GM19438 (cell line): ENCODE data around the gene SAFB.
"Not testable (repeated sequence)": the region's sequence is repeated elsewhere in the genome, so short reads cannot be mapped to it uniquely, and the experiment has no call there.

Source experiments
- ATAC-seq: cut with Tn5 transposase; IDR thresholded peaks from one replicate; pipeline ENCODE4 v1.9.1; 2021; ENCODE audit warnings: low read depth; ENCODE audit not compliant: unreplicated experiment

The SAFB gene

GRCh38 chr19:5681391-5682106 is 58.7 kb downstream of the SAFB start:
- ATAC-seq: no peak

GRCh38 chr19:5682107-5682482 is 59.2 kb downstream of the SAFB start:
- no peak for ATAC-seq

- ATAC-seq: no peak
Observed at GRCh38 chr19:5683177-5683886, 60.4 kb downstream of the SAFB start.

GRCh38 chr19:5684694-5685430 is 62.0 kb downstream of the SAFB start:
- ATAC-seq: no peak

GRCh38 chr19:5686326-5686646 is 63.4 kb downstream of the SAFB start:
- no peak for ATAC-seq

- peak; percentile 62 for ATAC-seq
Observed at GRCh38 chr19:5686647-5687359, 63.9 kb downstream of the SAFB start.

GRCh38 chr19:5687360-5688198 is 64.7 kb downstream of the SAFB start:
- no peak for ATAC-seq

GRCh38 chr19:5688262-5688881 is 65.5 kb downstream of the SAFB start:
- not testable (repeated sequence) for ATAC-seq

GRCh38 chr19:5690125-5690954 is 67.5 kb downstream of the SAFB start, which contains the start of gene RPL36:
Gene RPL36 (plus strand): TSS chr19:5690295. CDS start chr19:5690508, 213 bp downstream.
- ATAC-seq: no peak

- ATAC-seq: no peak
Observed at GRCh38 chr19:5690955-5691821, 68.3 kb downstream of the SAFB start.

GRCh38 chr19:5691822-5692722 is 69.2 kb downstream of the SAFB start:
- ATAC-seq: no peak

- ATAC-seq: no peak
Observed at GRCh38 chr19:5692723-5693194, 69.9 kb downstream of the SAFB start.

GRCh38 chr19:5693195-5694166 is 70.6 kb downstream of the SAFB start:
- ATAC-seq: no peak

GRCh38 chr19:5694167-5694955 is 71.5 kb downstream of the SAFB start:
- no peak for ATAC-seq
